Stimulated activated CD8-positive, alpha-beta memory T cell treated with anti-CD3 and anti-CD28 coated beads, Interleukin-12 subunit alpha, Interleukin-12 subunit beta, amount 100 ng/mL, for 4 hours (primary cell): Measurements from ENCODE around the gene CMIP.

ENCODE experiments used
- DNase-seq: peaks from one replicate; pipeline ENCODE4 v3.0.0-alpha.2; 2020; ENCODE audit warnings: low read depth

The CMIP gene

GRCh38 chr16:81535679-81536360, 91.2 kb downstream of the CMIP start:
- DNase-seq: no peak

- no peak for DNase-seq
Measured at GRCh38 chr16:81536648-81537047, 92.0 kb downstream of the CMIP start.

- no peak for DNase-seq
Measured at GRCh38 chr16:81537721-81538561, 93.3 kb downstream of the CMIP start.

- no peak for DNase-seq
Measured at GRCh38 chr16:81539009-81539758, 94.6 kb downstream of the CMIP start.

GRCh38 chr16:81539759-81540472, 95.3 kb downstream of the CMIP start:
- no peak for DNase-seq

GRCh38 chr16:81541314-81541713, 96.7 kb downstream of the CMIP start:
- DNase-seq: no peak

- no peak for DNase-seq
Measured at GRCh38 chr16:81542609-81543570, 98.3 kb downstream of the CMIP start.

GRCh38 chr16:81543571-81543970, 99.0 kb downstream of the CMIP start:
- no peak for DNase-seq

- no peak for DNase-seq
Measured at GRCh38 chr16:81544261-81544660, 99.7 kb downstream of the CMIP start.

GRCh38 chr16:81544700-81545271, 100.2 kb downstream of the CMIP start:
- no peak for DNase-seq

GRCh38 chr16:81545470-81546250, 101.1 kb downstream of the CMIP start:
- DNase-seq: no peak

- no peak for DNase-seq
Measured at GRCh38 chr16:81546781-81547180, 102.2 kb downstream of the CMIP start.

- no peak for DNase-seq
Measured at GRCh38 chr16:81547194-81547938, 102.8 kb downstream of the CMIP start.

GRCh38 chr16:81547939-81548216, 103.3 kb downstream of the CMIP start:
- no peak for DNase-seq

GRCh38 chr16:81548551-81548875, 103.9 kb downstream of the CMIP start:
- DNase-seq: no peak

- no peak for DNase-seq
Measured at GRCh38 chr16:81548876-81549546, 104.4 kb downstream of the CMIP start.

- DNase-seq: no peak
Measured at GRCh38 chr16:81549547-81550431, 105.2 kb downstream of the CMIP start.

GRCh38 chr16:81550432-81550808, 105.8 kb downstream of the CMIP start:
- DNase-seq: no peak
